Liver (tissue), 9 donors: ENCODE results near the gene SDF4. TPM values are rescaled to one million over a fixed set of nuclear protein-coding genes. Genes with fewer than 3 reads are reported as not detected.

ENCODE experiments used
- DNase-seq: peaks from one replicate; pipeline ENCODE4 v3.0.0-alpha.2; 2017; ENCODE audit warnings: low spot score
- H3K27ac ChIP-seq, 2 donors: one replicate each; pipeline ENCODE4 v1.7.0; 2013; ENCODE audit warnings: inconsistent platforms in 2 of 2, low read length in 2 of 2, control low read depth in 1 of 2, low read depth in 1 of 2, mild to moderate bottlenecking in 1 of 2
- H3K27me3 ChIP-seq, 4 donors: one replicate each; pipeline versions ENCODE4 v1.6.1 to v1.7.0; 2013; ENCODE audit warnings: low read length in 3 of 4, inconsistent platforms in 1 of 4, mild to moderate bottlenecking in 1 of 4, moderate library complexity in 1 of 4; ENCODE audit not compliant: control insufficient read depth in 4 of 4, insufficient read depth in 4 of 4
- H3K36me3 ChIP-seq, 4 donors: one replicate each; pipeline versions ENCODE4 v1.6.1 to v1.7.0; 2013; ENCODE audit warnings: low read length in 3 of 4, mild to moderate bottlenecking in 3 of 4, low read depth in 1 of 4, moderate library complexity in 1 of 4; ENCODE audit not compliant: control insufficient read depth in 4 of 4, insufficient read depth in 3 of 4
- H3K4me1 ChIP-seq, 4 donors: one replicate each; pipeline versions ENCODE4 v1.6.1 to v1.7.0; 2013; ENCODE audit warnings: low read length in 3 of 4, mild to moderate bottlenecking in 3 of 4, moderate library complexity in 1 of 4; ENCODE audit not compliant: control insufficient read depth in 4 of 4, insufficient read depth in 4 of 4
- H3K4me3 ChIP-seq, 3 donors: one replicate each; pipeline versions ENCODE4 v1.6.1 to v1.7.0; 2013; ENCODE audit warnings: low read length in 3 of 3, control low read depth in 1 of 3, low read depth in 1 of 3, mild to moderate bottlenecking in 1 of 3
- H3K9ac ChIP-seq, 2 donors: one replicate each; pipeline ENCODE4 v1.7.0; 2013; ENCODE audit warnings: low read length in 2 of 2, mild to moderate bottlenecking in 2 of 2, moderate library complexity in 2 of 2, control low read depth in 1 of 2, low read depth in 1 of 2
- H3K9me3 ChIP-seq, 4 donors: one replicate each; pipeline versions ENCODE4 v1.6.1 to v1.7.0; 2013; ENCODE audit warnings: low read length in 3 of 4; ENCODE audit not compliant: control insufficient read depth in 4 of 4
- EGR1 ChIP-seq, 2 donors: IDR thresholded peaks; 2 replicates each; pipeline ENCODE4 v1.6.1; 2016 to 2018; ENCODE audit warnings: antibody characterized with exemption in 2 of 2, low read depth in 2 of 2
- FOXA2 ChIP-seq: IDR thresholded peaks from 2 replicates; pipeline ENCODE4 v1.6.1; 2016; ENCODE audit warnings: antibody characterized with exemption
- GABPA ChIP-seq, 2 donors: IDR thresholded peaks in 1 of 2; conservative IDR thresholded peaks in 1 of 2; 2 replicates each; pipeline ENCODE4 v1.6.1; 2016; ENCODE audit warnings: antibody characterized with exemption in 2 of 2, mild to moderate bottlenecking in 1 of 2, moderate library complexity in 1 of 2
- HNF4A ChIP-seq, 2 donors: conservative IDR thresholded peaks; 2 replicates each; pipeline ENCODE4 v1.6.1; 2016; ENCODE audit warnings: antibody characterized with exemption in 2 of 2, mild to moderate bottlenecking in 2 of 2
- JUND ChIP-seq, 2 donors: IDR thresholded peaks; 2 replicates each; pipeline ENCODE4 v1.6.1; 2016; ENCODE audit warnings: antibody characterized with exemption in 2 of 2
- TAF1 ChIP-seq: conservative IDR thresholded peaks from 2 replicates; pipeline ENCODE4 v1.6.1; 2016; ENCODE audit warnings: antibody characterized with exemption, mild to moderate bottlenecking
- YY1 ChIP-seq: IDR thresholded peaks from 2 replicates; pipeline ENCODE4 v1.6.1; 2016; ENCODE audit warnings: antibody characterized with exemption, mild to moderate bottlenecking
- WGBS: extraction: QIAGEN DNeasy Blood & Tissue Kit; methylation state at CpG from one replicate; pipeline ENCODE4 v1.1.7; 2013; 5-methylcytosine and 5-hydroxymethylcytosine counted together
- polyA plus RNA-seq, 2 donors: library from polyadenylated mRNA; stranded (reverse) in 1 of 2; unstranded in 1 of 2; fragments of 200-250 nt in 1 of 2; fragments of >200 nt in 1 of 2; fragmentation: Nextera tagmentation in 1 of 2; extraction: Ambion mirVana in 1 of 2; gene quantifications; one replicate each; pipeline versions ENCODE4 v1.2.1 to v1.2.3, GENCODE V29; 2013 to 2015
- total RNA-seq, 2 donors: library from RNA; depleted of rRNA; stranded (reverse); fragments of >200 nt; gene quantifications; one replicate each; pipeline ENCODE4 v1.2.3, GENCODE V29; 2014
- TF ChIP-seq, protein P1 (sequence below): fragments of 150-350 bp; IDR thresholded peaks from 2 replicates; pipeline ENCODE4 v1.5.1; 2017; ENCODE audit warnings: improper control_type of control experiment, low read depth, low read length; ENCODE audit not compliant: missing input control
- TF ChIP-seq, protein P2 (sequence below): IDR thresholded peaks from 2 replicates; pipeline ENCODE4 v1.6.1; 2016; ENCODE audit warnings: antibody characterized with exemption
- TF ChIP-seq, protein P3 (sequence below): IDR thresholded peaks from 2 replicates; pipeline ENCODE4 v1.6.1; 2016; ENCODE audit warnings: antibody characterized with exemption
- TF ChIP-seq, protein P4 (sequence below): IDR thresholded peaks from 2 replicates; pipeline ENCODE4 v1.6.1; 2016; ENCODE audit warnings: antibody characterized with exemption, mild to moderate bottlenecking
- TF ChIP-seq, protein P5 (sequence below): IDR thresholded peaks from 2 replicates; pipeline ENCODE4 v1.6.1; 2016; ENCODE audit warnings: antibody characterized with exemption
- donor health status: healthy.
- donor health status: healthy.
- donor health status: healthy.
- donor health status: healthy.
- donor health status: healthy.

SDF4 gene
- total and polyA plus RNA-seq, 4 donors: 48.7 to 180 (median 75.9) TPM

DNA sequence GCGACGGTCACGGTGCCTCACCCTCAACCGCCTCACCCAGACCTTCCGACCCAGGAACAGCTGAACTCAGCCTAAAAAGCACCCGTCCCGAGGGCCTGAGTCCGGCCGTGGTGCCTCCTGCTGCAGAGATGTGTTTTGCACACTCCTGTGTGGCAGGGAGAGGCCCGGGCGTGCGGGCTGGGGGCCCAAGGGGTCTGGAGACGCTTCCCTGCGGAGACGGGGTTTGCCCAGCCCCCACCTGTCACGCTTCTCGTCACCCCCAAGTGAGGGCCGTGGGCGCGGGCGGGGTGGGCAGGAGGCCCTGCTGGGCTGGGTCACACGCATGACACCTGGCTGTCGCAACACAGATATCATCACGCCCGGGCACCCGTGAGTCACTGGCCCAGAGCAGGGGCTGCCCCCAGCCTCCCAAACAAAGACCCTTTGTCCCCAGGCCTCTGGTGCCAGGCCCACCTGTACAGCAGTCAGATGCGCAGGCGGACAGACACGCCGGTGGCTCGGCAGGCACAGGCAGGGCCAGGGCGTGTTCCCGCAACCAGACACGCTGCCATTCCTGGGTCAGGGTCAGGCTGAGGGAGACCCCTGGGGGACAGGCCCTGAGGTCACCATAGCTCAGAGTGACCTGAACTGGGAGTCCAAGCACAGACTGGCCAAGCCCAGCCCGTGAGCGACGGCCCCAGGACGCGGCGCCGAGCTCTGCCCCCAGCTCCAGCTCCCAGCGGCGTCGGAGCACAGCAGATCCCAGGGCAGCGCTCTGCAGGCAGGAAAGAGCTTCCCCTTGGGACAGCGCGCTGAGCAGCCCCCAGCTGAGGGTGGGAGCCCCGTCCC lies 6.3 kb upstream of the SDF4 start:
- Histone ChIP-seq H3K9ac (no peak overlapping the region), H3K36me3 (no peaks in the 10 kb centered on the region), H3K4me1 (peaks cover 9 to 28% (median 15%) of the 10 kb centered on the region in 4 donors), H3K9me3 (no peaks in the 10 kb centered on the region), H3K27ac (no peak overlapping the region), H3K27me3 (no peaks in the 10 kb centered on the region), H3K4me3 (no peak overlapping the region)
- TF ChIP-seq EGR1 (IDR thresholded peaks at IDR 0.05; ENCODE audit: low read depth in 2 of 2) (no peak), GABPA (IDR thresholded peaks at IDR 0.05 in 1 of 2, conservative IDR thresholded peaks at IDR 0.05 in 1 of 2) (no peak), YY1 (no peak), HNF4A (conservative IDR thresholded peaks at IDR 0.05) (no peak), TAF1 (no peak), JUND (IDR thresholded peaks at IDR 0.05) (no peak), FOXA2 (no peak)
- TF ChIP-seq, protein P1, sequence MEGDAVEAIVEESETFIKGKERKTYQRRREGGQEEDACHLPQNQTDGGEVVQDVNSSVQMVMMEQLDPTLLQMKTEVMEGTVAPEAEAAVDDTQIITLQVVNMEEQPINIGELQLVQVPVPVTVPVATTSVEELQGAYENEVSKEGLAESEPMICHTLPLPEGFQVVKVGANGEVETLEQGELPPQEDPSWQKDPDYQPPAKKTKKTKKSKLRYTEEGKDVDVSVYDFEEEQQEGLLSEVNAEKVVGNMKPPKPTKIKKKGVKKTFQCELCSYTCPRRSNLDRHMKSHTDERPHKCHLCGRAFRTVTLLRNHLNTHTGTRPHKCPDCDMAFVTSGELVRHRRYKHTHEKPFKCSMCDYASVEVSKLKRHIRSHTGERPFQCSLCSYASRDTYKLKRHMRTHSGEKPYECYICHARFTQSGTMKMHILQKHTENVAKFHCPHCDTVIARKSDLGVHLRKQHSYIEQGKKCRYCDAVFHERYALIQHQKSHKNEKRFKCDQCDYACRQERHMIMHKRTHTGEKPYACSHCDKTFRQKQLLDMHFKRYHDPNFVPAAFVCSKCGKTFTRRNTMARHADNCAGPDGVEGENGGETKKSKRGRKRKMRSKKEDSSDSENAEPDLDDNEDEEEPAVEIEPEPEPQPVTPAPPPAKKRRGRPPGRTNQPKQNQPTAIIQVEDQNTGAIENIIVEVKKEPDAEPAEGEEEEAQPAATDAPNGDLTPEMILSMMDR: no peak
- TF ChIP-seq, protein P2, sequence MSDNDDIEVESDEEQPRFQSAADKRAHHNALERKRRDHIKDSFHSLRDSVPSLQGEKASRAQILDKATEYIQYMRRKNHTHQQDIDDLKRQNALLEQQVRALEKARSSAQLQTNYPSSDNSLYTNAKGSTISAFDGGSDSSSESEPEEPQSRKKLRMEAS: no peak
- TF ChIP-seq, protein P3, sequence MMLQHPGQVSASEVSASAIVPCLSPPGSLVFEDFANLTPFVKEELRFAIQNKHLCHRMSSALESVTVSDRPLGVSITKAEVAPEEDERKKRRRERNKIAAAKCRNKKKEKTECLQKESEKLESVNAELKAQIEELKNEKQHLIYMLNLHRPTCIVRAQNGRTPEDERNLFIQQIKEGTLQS: no peak
- TF ChIP-seq, protein P4, sequence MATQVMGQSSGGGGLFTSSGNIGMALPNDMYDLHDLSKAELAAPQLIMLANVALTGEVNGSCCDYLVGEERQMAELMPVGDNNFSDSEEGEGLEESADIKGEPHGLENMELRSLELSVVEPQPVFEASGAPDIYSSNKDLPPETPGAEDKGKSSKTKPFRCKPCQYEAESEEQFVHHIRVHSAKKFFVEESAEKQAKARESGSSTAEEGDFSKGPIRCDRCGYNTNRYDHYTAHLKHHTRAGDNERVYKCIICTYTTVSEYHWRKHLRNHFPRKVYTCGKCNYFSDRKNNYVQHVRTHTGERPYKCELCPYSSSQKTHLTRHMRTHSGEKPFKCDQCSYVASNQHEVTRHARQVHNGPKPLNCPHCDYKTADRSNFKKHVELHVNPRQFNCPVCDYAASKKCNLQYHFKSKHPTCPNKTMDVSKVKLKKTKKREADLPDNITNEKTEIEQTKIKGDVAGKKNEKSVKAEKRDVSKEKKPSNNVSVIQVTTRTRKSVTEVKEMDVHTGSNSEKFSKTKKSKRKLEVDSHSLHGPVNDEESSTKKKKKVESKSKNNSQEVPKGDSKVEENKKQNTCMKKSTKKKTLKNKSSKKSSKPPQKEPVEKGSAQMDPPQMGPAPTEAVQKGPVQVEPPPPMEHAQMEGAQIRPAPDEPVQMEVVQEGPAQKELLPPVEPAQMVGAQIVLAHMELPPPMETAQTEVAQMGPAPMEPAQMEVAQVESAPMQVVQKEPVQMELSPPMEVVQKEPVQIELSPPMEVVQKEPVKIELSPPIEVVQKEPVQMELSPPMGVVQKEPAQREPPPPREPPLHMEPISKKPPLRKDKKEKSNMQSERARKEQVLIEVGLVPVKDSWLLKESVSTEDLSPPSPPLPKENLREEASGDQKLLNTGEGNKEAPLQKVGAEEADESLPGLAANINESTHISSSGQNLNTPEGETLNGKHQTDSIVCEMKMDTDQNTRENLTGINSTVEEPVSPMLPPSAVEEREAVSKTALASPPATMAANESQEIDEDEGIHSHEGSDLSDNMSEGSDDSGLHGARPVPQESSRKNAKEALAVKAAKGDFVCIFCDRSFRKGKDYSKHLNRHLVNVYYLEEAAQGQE: no peak
- TF ChIP-seq, protein P5, sequence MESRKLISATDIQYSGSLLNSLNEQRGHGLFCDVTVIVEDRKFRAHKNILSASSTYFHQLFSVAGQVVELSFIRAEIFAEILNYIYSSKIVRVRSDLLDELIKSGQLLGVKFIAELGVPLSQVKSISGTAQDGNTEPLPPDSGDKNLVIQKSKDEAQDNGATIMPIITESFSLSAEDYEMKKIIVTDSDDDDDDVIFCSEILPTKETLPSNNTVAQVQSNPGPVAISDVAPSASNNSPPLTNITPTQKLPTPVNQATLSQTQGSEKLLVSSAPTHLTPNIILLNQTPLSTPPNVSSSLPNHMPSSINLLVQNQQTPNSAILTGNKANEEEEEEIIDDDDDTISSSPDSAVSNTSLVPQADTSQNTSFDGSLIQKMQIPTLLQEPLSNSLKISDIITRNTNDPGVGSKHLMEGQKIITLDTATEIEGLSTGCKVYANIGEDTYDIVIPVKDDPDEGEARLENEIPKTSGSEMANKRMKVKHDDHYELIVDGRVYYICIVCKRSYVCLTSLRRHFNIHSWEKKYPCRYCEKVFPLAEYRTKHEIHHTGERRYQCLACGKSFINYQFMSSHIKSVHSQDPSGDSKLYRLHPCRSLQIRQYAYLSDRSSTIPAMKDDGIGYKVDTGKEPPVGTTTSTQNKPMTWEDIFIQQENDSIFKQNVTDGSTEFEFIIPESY: no peak
- DNase-seq: no peak
- 65% methylated on average over 48 of the region's 48 CpGs for WGBS
